ENCODE results near the gene DMD.

DNA sequence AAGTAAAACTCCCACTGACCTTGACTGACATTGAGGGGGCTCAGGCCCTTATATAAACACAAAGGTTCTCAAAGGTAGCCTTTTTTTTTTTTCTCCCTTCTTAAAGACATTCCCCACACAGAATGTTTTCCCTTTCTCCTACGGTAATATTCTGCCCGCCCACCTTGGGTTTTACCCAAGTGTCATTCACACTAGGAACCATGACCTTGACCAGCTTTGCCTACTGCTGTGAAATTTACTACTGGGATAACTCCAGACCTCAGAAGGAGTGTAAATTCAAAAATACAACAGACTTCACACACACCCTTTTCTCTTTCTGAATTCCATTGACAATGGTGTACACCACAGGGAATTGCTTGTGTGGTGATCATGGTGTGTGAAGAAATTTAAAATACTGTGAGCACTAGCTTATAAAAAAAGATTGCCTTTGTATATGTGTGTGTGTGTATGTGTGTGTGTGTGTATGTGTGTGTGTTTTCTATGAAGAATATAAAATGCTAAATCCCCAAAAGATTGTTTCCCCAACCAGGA lies 1550.0 kb downstream of the DMD start:
- TF ChIP-seq EZH2phosphoT487 (IDR thresholded peaks at IDR 0.05; ENCODE audit: low read length) (no peak), EZH2 (optimal IDR thresholded peaks at IDR 0.05; ENCODE audit: low read depth, low read length) (no peak)
- TF ChIP-seq, protein P1, sequence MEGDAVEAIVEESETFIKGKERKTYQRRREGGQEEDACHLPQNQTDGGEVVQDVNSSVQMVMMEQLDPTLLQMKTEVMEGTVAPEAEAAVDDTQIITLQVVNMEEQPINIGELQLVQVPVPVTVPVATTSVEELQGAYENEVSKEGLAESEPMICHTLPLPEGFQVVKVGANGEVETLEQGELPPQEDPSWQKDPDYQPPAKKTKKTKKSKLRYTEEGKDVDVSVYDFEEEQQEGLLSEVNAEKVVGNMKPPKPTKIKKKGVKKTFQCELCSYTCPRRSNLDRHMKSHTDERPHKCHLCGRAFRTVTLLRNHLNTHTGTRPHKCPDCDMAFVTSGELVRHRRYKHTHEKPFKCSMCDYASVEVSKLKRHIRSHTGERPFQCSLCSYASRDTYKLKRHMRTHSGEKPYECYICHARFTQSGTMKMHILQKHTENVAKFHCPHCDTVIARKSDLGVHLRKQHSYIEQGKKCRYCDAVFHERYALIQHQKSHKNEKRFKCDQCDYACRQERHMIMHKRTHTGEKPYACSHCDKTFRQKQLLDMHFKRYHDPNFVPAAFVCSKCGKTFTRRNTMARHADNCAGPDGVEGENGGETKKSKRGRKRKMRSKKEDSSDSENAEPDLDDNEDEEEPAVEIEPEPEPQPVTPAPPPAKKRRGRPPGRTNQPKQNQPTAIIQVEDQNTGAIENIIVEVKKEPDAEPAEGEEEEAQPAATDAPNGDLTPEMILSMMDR (IDR thresholded peaks at IDR 0.05; ENCODE audit: low read length): no peak

Data from MM.1S (cell line).